HuH-7 (cell line): ENCODE data around the gene AMBRA1.

Experiments used
- DNase-seq: peaks from one replicate; pipeline ENCODE4 v3.0.0; 2011; ENCODE audit warnings: low spot score

Gene AMBRA1

GRCh38 chr11:46472662-46472994, 121.2 kb downstream of the AMBRA1 start:
- no peak for DNase-seq

GRCh38 chr11:46471943-46472661, 121.7 kb downstream of the AMBRA1 start:
- DNase-seq, result no peak

- no peak for DNase-seq
These were observed 123.9 kb downstream of the AMBRA1 start for GRCh38 chr11:46469926-46470325.

GRCh38 chr11:46465683-46466082, 128.1 kb downstream of the AMBRA1 start:
- no peak for DNase-seq

- no peak for DNase-seq
These were observed 130.0 kb downstream of the AMBRA1 start for GRCh38 chr11:46463701-46464421.

GRCh38 chr11:46461461-46461927, 132.3 kb downstream of the AMBRA1 start:
- no peak for DNase-seq

- no peak for DNase-seq
These were observed 135.3 kb downstream of the AMBRA1 start for GRCh38 chr11:46458491-46458890.

- DNase-seq, result no peak
These were observed 136.0 kb downstream of the AMBRA1 start for GRCh38 chr11:46457659-46458424.

- DNase-seq, result no peak
These were observed 136.8 kb downstream of the AMBRA1 start for GRCh38 chr11:46457021-46457420.

GRCh38 chr11:46456269-46457001, 137.4 kb downstream of the AMBRA1 start:
- no peak for DNase-seq

GRCh38 chr11:46455834-46456233, 138.0 kb downstream of the AMBRA1 start:
- no peak for DNase-seq

- no peak for DNase-seq
These were observed 140.8 kb downstream of the AMBRA1 start for GRCh38 chr11:46452918-46453517.

- no peak for DNase-seq
These were observed 142.1 kb downstream of the AMBRA1 start for GRCh38 chr11:46451759-46452158.

GRCh38 chr11:46450846-46451477, 142.9 kb downstream of the AMBRA1 start:
- DNase-seq, result no peak

- DNase-seq, result no peak
These were observed 146.3 kb downstream of the AMBRA1 start for GRCh38 chr11:46447544-46447943.

- no peak for DNase-seq
These were observed 147.7 kb downstream of the AMBRA1 start for GRCh38 chr11:46445920-46446771.

- DNase-seq, result no peak
These were observed 148.5 kb downstream of the AMBRA1 start for GRCh38 chr11:46445192-46445919.

GRCh38 chr11:46444305-46444704, 149.5 kb downstream of the AMBRA1 start:
- no peak for DNase-seq

- DNase-seq, result no peak
These were observed 155.6 kb downstream of the AMBRA1 start for GRCh38 chr11:46438211-46438610.
